SK-N-MC (cell line): ENCODE data around the gene NEK11.

Source experiments
- EZH2 ChIP-seq: fragments of 200-600 bp; sonication (generic); IDR thresholded peaks from one replicate; pipeline ENCODE4 v1.6.1; 2017; ENCODE audit warnings: antibody characterized with exemption
- FOXP2 ChIP-seq: optimal IDR thresholded peaks from 2 replicates; pipeline ENCODE3; 2011; ENCODE audit warnings: mild to moderate bottlenecking, moderate library complexity; ENCODE audit not compliant: insufficient read depth; ENCODE audit errors: extremely low read length, control extremely low read depth
- POLR2AphosphoS5 ChIP-seq: IDR thresholded peaks from 2 replicates; pipeline ENCODE4 v1.6.1; 2012; ENCODE audit warnings: mild to moderate bottlenecking, low read depth, low read length, borderline replicate concordance

GRCh38 chr3:131216330-131216729 lies 189.7 kb downstream of the NEK11 start:
- TF ChIP-seq EZH2 (no peak), POLR2AphosphoS5 (no peak), FOXP2 (no peak)
